Measurements from ENCODE around the gene IDI2. TPM values are rescaled to one million over a fixed set of nuclear protein-coding genes. Genes with fewer than 3 reads are reported as not detected.

IDI2 gene
- polyA plus RNA-seq, 1 donor (not counting 4 experiments of a cell fraction or from before 2014, with no cell fraction given): not detected

- Histone ChIP-seq H4K20me1 (ENCODE audit: control insufficient read depth, extremely low read depth, insufficient read depth, low read length) (no peaks in the 10 kb centered on the region), H3K79me2 (ENCODE audit: control insufficient read depth, insufficient read depth, low read length) (no peaks in the 10 kb centered on the region), H3K9me1 (ENCODE audit: control insufficient read depth, extremely low read depth, insufficient read depth, low read length) (no peaks in the 10 kb centered on the region), H3K9me3 (ENCODE audit: control insufficient read depth, low read depth, low read length) (no peaks in the 10 kb centered on the region), H3K36me3 (ENCODE audit: control insufficient read depth in 2 of 2, extremely low read depth in 1 of 2, insufficient read depth in 2 of 2, low read length in 2 of 2) (no peaks in the 10 kb centered on the region), H3K9ac (ENCODE audit: control insufficient read depth, extremely low read depth, insufficient read depth, low read length) (no peak overlapping the region), H3K4me2 (ENCODE audit: control insufficient read depth, extremely low read depth, insufficient read depth, low read depth, low read length) (no peak overlapping the region), H2AFZ (ENCODE audit: control insufficient read depth, low read length) (no peak overlapping the region), H3K27ac (ENCODE audit: control insufficient read depth, insufficient read depth, low read length) (no peak overlapping the region), H3K4me3 (ENCODE audit: control insufficient read depth in 2 of 3, extremely low read depth in 1 of 3, insufficient read depth in 2 of 3, low read depth in 1 of 3, low read length in 3 of 3) (no peak overlapping the region), H3K27me3 (ENCODE audit: control insufficient read depth, extremely low read depth, insufficient read depth, low read length) (peaks cover 9% of the 10 kb centered on the region), H3K4me1 (ENCODE audit: control insufficient read depth, extremely low read depth, insufficient read depth, low read length) (no peaks in the 10 kb centered on the region)
- no peak for FAIRE-seq
- no peak for DNase-seq (ENCODE audit: low read depth, low spot score)
- dilution Hi-C loops (cut with MboI; ENCODE audit: extremely low pct_ligation_motif_present, low sequenced_read_pairs): no loop called here
- TF ChIP-seq CTCF (optimal IDR thresholded peaks at IDR 0.05 in 1 of 3, IDR thresholded peaks at IDR 0.05 in 1 of 3, conservative IDR thresholded peaks at IDR 0.05 in 1 of 3; ENCODE audit: extremely low read depth in 1 of 3, insufficient read depth in 2 of 3, low read length in 3 of 3): no peak
- no peak for TF ChIP-seq EZH2 (IDR thresholded peaks at IDR 0.05; ENCODE audit: low read length)
Measured at GRCh38 chr10:969473-970150, 56.0 kb downstream of the IDI2 start.

Other genes starting within 250 kb of the IDI2 start
- gene LARP4B, start 94.2 kb downstream of the IDI2 start, polyA plus RNA-seq: 34.6 to 46.0 TPM (median 39.4 TPM) in 3 replicates
- 41.0 to 70.4 TPM (median 62.8 TPM) in 3 replicates for gene GTPBP4, start 37.4 kb downstream of the IDI2 start, polyA plus RNA-seq
- gene IDI1, start 23.3 kb upstream of the IDI2 start, polyA plus RNA-seq: 140 to 298 TPM (median 172 TPM) in 3 replicates
- 13.1 to 22.8 TPM (median 16.0 TPM) in 3 replicates for gene WDR37, start 30.5 kb upstream of the IDI2 start, polyA plus RNA-seq